K562 (cell line): ENCODE results near the gene NPR2. TPM values are rescaled to one million over a fixed set of nuclear protein-coding genes. Genes with fewer than 3 reads are reported as not detected.
A peak's percentile ranks its signal among the peaks of the same experiment; 100 is the strongest.

Experiments
- ARHGAP35 ChIP-seq: fragments of 450-650 bp; IDR thresholded peaks from 2 replicates; pipeline ENCODE4 v1.6.1; 2018; ENCODE audit not compliant: partially characterized antibody
- CREM ChIP-seq: IDR thresholded peaks from 2 replicates; pipeline ENCODE4 v1.6.1; 2014; ENCODE audit warnings: antibody characterized with exemption, low read depth
- CTCFL ChIP-seq: IDR thresholded peaks from 2 replicates; pipeline ENCODE4 v1.6.1; 2011; ENCODE audit warnings: borderline replicate concordance, low read depth, mild to moderate bottlenecking, moderate library complexity, low read length; ENCODE audit not compliant: insufficient read depth, poor library complexity, severe bottlenecking
- DPF2 ChIP-seq: fragments of 450-650 bp; IDR thresholded peaks from 2 replicates; pipeline ENCODE4 v1.6.1; 2016
- ELF1 ChIP-seq: fragments of 200-800 bp; sonication (Bioruptor generic); IDR thresholded peaks from 2 replicates; pipeline ENCODE4 v1.6.1; 2016; ENCODE audit warnings: missing genetic modification characterization, missing compliant biosample characterization
- GATA2 ChIP-seq: sonication (generic); formaldehyde crosslinking; IDR thresholded peaks from 2 replicates; pipeline ENCODE4 v1.4.0; 2020; ENCODE audit warnings: mild to moderate bottlenecking, missing genetic modification reagents
- HCFC1 ChIP-seq: IDR thresholded peaks from 2 replicates; pipeline ENCODE4 v1.6.1; 2012; ENCODE audit warnings: low read depth, low read length, improper control_type of control experiment
- IRF2 ChIP-seq: sonication (generic); formaldehyde crosslinking; IDR thresholded peaks from 2 replicates; pipeline ENCODE4 v1.8.1; 2022; ENCODE audit warnings: mild to moderate bottlenecking, missing genetic modification reagents
- MYBL2 ChIP-seq, 2 experiments: fragments of 450-650 bp in 1 of 2; sonication (generic) in 1 of 2; formaldehyde crosslinking in 1 of 2; IDR thresholded peaks; 2 replicates each; pipeline versions ENCODE4 v1.6.1 to v1.8.1; 2017 to 2022; ENCODE audit warnings: borderline replicate concordance in 1 of 2, inconsistent platforms in 1 of 2, low read depth in 1 of 2, mild to moderate bottlenecking in 1 of 2, missing genetic modification reagents in 1 of 2, moderate library complexity in 1 of 2
- PKNOX1 ChIP-seq: fragments of 450-650 bp; IDR thresholded peaks from 2 replicates; pipeline ENCODE4 v1.6.1; 2016
- PTTG1 ChIP-seq: fragments of 450-650 bp; IDR thresholded peaks from 2 replicates; pipeline ENCODE4 v1.6.1; 2016; ENCODE audit warnings: low read depth, mild to moderate bottlenecking, missing genetic modification characterization, missing compliant biosample characterization
- RCOR1 ChIP-seq, 2 experiments: IDR thresholded peaks; 2 replicates each; pipeline ENCODE4 v1.6.1; 2012; ENCODE audit warnings: low read depth in 2 of 2, low read length in 2 of 2, borderline replicate concordance in 1 of 2, improper control_type of control experiment in 1 of 2
- TEAD2 ChIP-seq: fragments of 450-650 bp; IDR thresholded peaks from 2 replicates; pipeline ENCODE4 v1.6.1; 2016; ENCODE audit warnings: missing genetic modification characterization, control low read depth, missing compliant biosample characterization
- TFAP4 ChIP-seq: sonication (generic); formaldehyde crosslinking; IDR thresholded peaks from 2 replicates; pipeline ENCODE4 v1.8.0; 2022; ENCODE audit warnings: missing genetic modification reagents, mild to moderate bottlenecking, moderate library complexity, borderline replicate concordance
- TRIM24 ChIP-seq, 2 experiments: fragments of 450-650 bp; IDR thresholded peaks; 2 replicates each; pipeline ENCODE4 v1.6.1; 2016
- ZBTB9 ChIP-seq: fragments of 450-650 bp; formaldehyde crosslinking; IDR thresholded peaks from 2 replicates; pipeline ENCODE4 v1.4.0; 2020; ENCODE audit warnings: mild to moderate bottlenecking, moderate library complexity
- ZC3H8 ChIP-seq: fragments of 450-650 bp; IDR thresholded peaks from 2 replicates; pipeline ENCODE4 v1.6.1; 2017
- ZFP36 ChIP-seq: fragments of 150-350 bp; IDR thresholded peaks from 2 replicates; pipeline ENCODE4 v1.6.1; 2018; ENCODE audit warnings: low read length, low read depth; ENCODE audit not compliant: partially characterized antibody
- ZNF23 ChIP-seq: fragments of 250-450 bp; sonication (Bioruptor Pico); IDR thresholded peaks from 2 replicates; pipeline ENCODE4 v1.4.0; 2020; ENCODE audit warnings: mild to moderate bottlenecking
- ZNF583 ChIP-seq: fragments of 250-450 bp; sonication (Bioruptor Pico); IDR thresholded peaks from 2 replicates; pipeline ENCODE4 v1.4.0; 2020
- ZNF655 ChIP-seq: fragments of 250-450 bp; sonication (Bioruptor Pico); IDR thresholded peaks from 2 replicates; pipeline ENCODE4 v1.5.0; 2021
- ZNF699 ChIP-seq: fragments of 250-450 bp; sonication (Bioruptor Pico); IDR thresholded peaks from 2 replicates; pipeline ENCODE4 v1.8.0; 2021; ENCODE audit warnings: mild to moderate bottlenecking, moderate library complexity; ENCODE audit not compliant: insufficient replicate concordance
- polyA plus RNA-seq, 8 experiments: library from polyadenylated mRNA; depleted of rRNA in 4 of 8; stranded (reverse) in 5 of 8; unstranded in 3 of 8; fragments of >200 nt; fragmentation: Nextera tagmentation in 2 of 8; fragmentation: Illumina TruSeq in 1 of 8; extraction: Ambion mirVana in 2 of 8; extraction: Trizol in 1 of 8; gene quantifications; 2 replicates each; pipeline versions ENCODE4 v1.2.1 to v1.2.3, GENCODE V29; 2011 to 2014; ENCODE audit warnings: inconsistent platforms in 1 of 8, missing spikeins in 1 of 8
- total RNA-seq, 7 experiments: library from RNA; depleted of rRNA in 6 of 7; stranded (reverse); fragments of >200 nt in 6 of 7; fragmentation: Illumina TruSeq in 2 of 7; extraction: Trizol in 2 of 7; gene quantifications; 2 replicates each; pipeline versions ENCODE4 v1.2.1 to v1.2.3, GENCODE V29; 2011 to 2021; ENCODE audit warnings: low replicate concordance in 1 of 7

Gene NPR2
- total and polyA plus RNA-seq, 9 of the 15 experiments (the other 6 are each of a cell fraction or from before 2014, with no cell fraction given): 2.4 to 12.9 (median 6.0) TPM

- peak; percentile 92 for TF ChIP-seq TFAP4 (CRISPR knock-in tag)
- TF ChIP-seq PKNOX1: peak; percentile 25; the same call in 1 of the 2 replicates
- TF ChIP-seq ZNF699 (CRISPR knock-in tag): no peak
- TF ChIP-seq CTCFL: peak; percentile 41
- TF ChIP-seq CREM: 0 out of 2 replicates have a peak, but pooled peaks have one; percentile 7
- TF ChIP-seq GATA2 (CRISPR knock-in tag): no peak
- TF ChIP-seq ELF1 (tag): no peak
- TF ChIP-seq RCOR1 (IDR thresholded peaks at IDR 0.05; ENCODE audit: borderline replicate concordance in 1 of 2, low read depth in 2 of 2, low read length in 2 of 2): no peak
- TF ChIP-seq ARHGAP35: no peak
- 0 out of 2 replicates have a peak, but pooled peaks have one; percentile 34 for TF ChIP-seq DPF2
- no peak for TF ChIP-seq IRF2
- no peak for TF ChIP-seq MYBL2 (IDR thresholded peaks at IDR 0.05; ENCODE audit: low read depth)
- no peak for TF ChIP-seq MYBL2 (CRISPR knock-in tag; IDR thresholded peaks at IDR 0.05; ENCODE audit: borderline replicate concordance)
- no peak for TF ChIP-seq ZNF23
- TF ChIP-seq ZNF583 (CRISPR knock-in tag): no peak
- 0 out of 2 replicates have a peak, but pooled peaks have one; percentile 36 for TF ChIP-seq ZBTB9 (CRISPR knock-in tag)
- no peak for TF ChIP-seq PTTG1 (tag)
- TF ChIP-seq HCFC1: peak; percentile 25; the same call in 1 of the 2 replicates
- no peak for TF ChIP-seq ZC3H8
- no peak for TF ChIP-seq TRIM24 (IDR thresholded peaks at IDR 0.05)
- no peak for TF ChIP-seq ZFP36
- TF ChIP-seq TEAD2: no peak
- no peak for TF ChIP-seq ZNF655
Measured at GRCh38 chr9:35814106-35814840, 22.9 kb downstream of the NPR2 start (continued).
